ENCODE results near the gene ASCC3.

Gene ASCC3

DNA sequence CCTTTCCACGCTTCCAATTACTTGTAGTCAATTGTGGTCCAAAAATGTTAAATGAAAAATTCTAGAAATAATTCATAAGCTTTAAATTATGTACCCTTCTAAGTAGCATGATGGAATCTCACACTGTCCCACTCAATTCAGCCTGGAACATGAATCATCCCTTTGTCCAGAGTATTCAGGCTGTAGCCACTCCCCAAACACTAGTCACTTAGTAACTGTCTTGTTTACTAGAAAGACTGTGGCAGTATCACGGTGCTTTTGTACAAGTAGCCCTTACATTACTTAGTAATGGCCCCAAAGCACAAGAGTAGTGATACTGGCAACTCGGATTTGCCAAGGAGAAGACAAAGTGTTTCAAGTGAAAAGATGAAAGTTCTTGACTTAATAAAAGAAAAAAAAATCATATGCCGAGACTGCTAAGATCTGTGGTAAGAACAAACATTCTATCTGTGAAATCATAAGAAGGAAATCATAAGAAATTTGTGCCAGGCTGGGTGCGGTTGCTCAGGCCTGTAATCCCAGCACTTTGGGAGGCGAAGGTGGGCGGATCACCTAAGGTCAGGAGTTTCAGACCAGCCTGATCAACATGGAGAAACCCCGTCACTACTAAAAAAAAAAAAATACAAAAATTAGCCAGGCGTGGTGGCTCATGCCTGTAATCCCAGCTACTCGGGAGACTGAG lies 247.9 kb downstream of the ASCC3 start:
- no peak for DNase-seq

- no peak for DNase-seq
Measured at GRCh38 chr6:100630536-100630935, 250.6 kb downstream of the ASCC3 start.

- DNase-seq, result no peak
Measured at GRCh38 chr6:100627911-100628758, 253.0 kb downstream of the ASCC3 start.

- DNase-seq, result no peak
Measured at GRCh38 chr6:100626721-100627120, 254.4 kb downstream of the ASCC3 start.

DNA sequence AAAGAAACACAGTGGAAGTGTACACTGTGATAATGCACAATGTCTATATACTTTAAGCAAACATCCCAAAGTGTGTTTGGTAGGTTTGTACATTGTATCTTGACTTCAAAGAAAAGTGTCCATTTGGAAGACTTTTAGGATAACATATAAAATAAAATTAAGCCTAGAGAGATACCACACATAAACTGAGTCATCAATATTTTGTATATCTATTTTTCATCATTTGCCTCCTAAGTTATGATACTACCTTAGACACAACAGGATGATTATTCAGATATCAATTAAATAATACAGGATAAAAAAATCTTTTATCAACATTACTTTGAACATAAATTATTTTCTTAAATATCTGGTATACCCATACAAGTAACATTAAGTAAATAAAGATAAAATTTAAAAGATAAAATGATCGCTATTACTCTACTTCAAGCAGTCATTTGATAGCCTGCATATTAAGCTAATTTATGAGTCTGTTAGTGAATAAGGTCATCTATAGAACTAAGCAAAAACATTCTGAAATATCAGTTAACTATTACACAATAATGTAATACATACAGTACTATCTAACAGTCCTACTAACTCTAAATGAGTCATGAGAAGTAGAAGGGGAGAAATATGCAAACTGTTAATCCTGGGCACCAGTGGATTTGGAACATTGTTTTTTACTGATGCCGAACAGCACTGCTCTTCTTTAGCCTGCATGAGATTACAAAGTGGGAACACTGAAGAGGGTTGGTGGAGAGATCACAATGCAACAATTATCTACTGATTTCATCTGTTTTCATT lies 258.0 kb downstream of the ASCC3 start:
- DNase-seq, result no peak

DNA sequence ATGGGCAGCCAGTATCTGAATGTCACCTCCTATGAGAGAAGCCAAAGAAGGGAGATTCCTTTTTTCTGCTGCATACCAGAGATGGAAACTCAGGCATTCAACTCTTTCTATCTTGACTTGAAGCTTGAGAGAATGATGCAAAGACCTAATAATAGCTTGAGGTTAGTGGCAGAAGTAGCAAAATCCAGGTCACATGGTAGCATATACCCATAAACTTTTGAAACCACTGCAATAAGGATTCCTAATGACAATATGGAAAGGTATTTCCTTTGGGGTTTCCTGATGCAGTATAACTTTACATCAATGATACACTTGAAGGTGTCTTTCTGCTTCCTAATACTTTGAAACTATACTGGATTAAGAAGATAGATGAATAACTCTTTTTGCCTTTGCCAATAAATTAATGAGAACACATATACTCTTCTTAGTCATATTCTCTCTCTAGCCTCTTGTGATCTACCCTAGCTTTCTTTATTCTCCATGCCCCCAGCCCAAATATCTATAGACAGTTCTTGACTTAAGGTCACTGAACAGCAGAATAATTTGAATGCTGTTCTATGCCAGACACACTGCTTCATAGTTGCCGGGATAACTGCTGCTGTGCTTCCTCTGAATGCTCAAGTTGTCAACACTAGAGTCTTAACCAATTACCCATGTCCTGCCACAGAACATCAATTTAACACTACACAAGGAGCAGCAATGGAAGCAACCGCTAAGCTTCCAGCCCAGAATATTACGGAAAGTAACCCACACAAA lies 260.9 kb downstream of the ASCC3 start:
- DNase-seq, result no peak

- DNase-seq, result no peak
Measured at GRCh38 chr6:100618351-100618671, 262.8 kb downstream of the ASCC3 start.

GRCh38 chr6:100617633-100618350 lies 263.3 kb downstream of the ASCC3 start:
- no peak for DNase-seq

DNA sequence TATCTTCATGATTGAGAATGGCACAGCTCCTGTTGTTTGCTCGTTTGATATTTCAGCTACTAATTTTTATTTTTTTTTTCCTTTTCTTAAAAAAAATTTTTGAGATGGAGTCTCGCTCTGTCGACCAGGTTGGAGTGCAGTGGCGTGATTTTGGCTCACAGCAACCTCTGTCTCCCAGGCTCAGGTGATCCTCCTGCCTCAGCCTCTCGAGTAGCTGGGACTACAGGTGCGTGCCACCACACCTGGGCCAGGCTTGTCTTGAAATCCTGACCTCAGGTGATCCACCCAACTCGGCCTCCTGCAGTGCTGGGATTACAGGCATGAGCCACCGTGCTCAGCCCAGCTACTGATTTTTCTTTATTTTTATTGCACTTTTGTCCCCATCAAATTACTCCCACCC lies 266.2 kb downstream of the ASCC3 start:
- no peak for DNase-seq

- no peak for DNase-seq
Measured at GRCh38 chr6:100614386-100614785, 266.7 kb downstream of the ASCC3 start.

GRCh38 chr6:100613656-100614055 lies 267.5 kb downstream of the ASCC3 start:
- no peak for DNase-seq

DNA sequence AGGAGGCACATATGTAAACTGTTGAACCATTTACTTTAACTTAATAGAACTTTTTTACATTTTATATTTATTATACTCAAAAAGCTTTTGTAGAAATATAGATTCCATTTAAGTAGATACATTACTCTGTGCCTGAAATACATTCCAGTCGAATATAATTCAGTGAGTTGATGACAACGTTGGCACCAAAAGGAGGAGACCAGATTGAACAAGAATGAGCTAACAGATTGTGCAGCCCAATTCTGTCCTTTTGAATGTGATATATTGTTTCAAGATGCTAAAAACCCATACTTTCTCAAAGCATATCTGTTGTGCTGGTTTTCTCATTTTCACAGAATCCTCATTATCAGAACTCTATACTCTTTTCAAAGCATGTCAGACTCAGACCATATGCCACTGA lies 269.0 kb downstream of the ASCC3 start:
- no peak for DNase-seq

DNA sequence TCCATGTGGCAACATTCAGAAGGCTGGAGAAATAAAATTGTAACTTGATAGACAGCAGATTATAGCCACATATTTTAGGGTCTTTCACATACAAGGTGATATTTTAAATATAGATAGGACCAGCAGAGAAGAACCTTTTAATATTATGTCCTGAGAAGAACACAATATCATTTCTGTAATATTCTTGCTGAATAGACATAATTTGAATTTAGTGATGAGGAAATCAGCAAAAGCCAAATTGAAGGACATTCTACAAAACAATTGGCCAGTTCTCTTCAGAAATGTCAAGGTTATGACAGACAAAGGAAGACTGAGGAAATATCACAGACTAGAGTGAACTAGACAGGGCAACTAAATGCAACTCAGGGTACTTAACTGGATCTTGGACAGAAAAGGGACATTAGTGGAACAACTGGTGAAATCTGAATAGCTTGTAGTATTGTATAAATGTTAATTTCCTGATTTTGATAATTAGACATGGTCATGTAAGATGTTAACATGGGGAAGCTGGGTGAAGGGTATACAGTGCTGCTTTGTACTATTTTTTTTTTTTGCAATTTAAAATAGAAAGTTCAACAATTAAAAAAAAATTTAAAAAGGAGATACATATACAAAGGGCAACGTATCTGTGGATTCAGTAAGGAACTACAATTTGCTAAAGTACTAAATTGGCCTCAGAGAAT lies 281.9 kb downstream of the ASCC3 start:
- no peak for DNase-seq

GRCh38 chr6:100595456-100595855 lies 285.7 kb downstream of the ASCC3 start:
- DNase-seq, result no peak

DNA sequence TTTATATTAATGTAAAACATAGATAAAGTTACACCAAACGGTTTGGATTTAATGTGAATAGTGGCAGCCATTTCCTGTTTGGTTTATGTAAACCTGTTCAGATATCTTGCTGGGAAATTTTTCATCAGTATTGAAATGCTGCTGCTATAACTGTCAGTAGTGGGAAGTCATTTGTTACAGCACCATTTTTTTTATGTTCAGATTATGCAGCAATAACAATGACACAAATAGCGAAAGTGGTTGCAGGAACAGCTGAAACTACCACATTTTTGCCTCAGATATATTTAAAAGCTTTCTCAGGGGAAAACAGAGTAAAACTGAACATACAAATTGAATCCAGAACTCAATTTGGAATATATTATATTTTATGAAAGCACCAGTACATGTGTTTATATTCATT lies 287.6 kb downstream of the ASCC3 start:
- DNase-seq, result no peak

- DNase-seq, result no peak
Measured at GRCh38 chr6:100592929-100593328, 288.2 kb downstream of the ASCC3 start.

DNA sequence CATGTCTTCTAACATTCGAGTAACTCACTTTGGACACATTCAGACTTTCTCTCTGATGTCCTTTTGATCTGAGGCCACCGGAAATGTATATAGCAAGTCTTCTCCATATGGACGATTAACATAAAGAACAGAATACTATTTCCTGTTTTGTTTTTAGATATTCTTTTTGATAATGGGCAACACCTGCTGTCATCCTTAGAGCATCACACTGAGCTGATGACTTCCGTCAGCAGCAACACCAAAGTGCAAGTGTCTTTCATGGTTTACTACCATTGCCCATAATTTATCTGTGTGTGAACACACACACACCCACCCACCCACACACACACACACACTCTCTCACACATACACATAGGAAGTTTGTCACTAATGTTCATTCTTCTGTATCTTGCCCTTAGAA lies 303.7 kb downstream of the ASCC3 start:
- no peak for DNase-seq

DNA sequence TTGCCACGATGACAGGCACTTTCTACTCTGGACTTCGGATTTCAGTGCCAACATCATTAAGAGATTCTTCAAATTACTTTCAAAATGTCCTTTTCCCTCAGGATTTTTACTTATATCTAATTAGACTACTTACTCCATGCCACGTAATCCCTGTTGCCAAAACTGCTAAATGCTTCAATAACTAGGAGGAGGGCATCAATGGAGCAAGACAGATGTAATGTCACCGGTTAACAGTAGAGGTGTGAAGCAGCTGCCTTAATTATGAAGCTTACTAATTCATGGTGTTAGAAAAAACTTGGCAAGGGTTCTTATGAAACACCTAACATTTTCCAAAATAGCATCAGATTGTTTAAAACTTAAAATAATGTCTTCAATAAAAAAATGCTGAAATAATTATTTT lies 305.2 kb downstream of the ASCC3 start:
- no peak for DNase-seq

DNA sequence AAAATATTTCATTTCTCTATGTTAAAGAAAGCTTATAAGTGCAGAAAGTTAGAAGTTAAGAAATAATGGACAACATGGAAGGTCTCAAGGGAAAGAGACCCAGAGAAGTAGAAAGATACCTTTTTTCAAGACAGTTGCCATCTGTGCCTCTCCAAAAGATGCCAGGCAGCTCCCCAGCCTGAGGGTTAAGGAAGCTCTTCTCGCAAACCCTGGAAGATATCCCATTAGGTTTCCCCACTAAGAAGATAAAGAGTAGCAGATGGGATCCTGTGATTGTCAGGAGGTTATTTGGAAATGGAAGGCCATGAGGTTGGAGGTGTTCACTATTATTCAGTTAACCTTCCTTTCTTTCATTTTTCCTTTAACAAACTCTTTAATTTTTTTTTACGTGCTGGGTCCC lies 306.3 kb downstream of the ASCC3 start:
- DNase-seq, result no peak

- DNase-seq, result no peak
Measured at GRCh38 chr6:100573166-100573565, 308.0 kb downstream of the ASCC3 start.

- DNase-seq, result no peak
Measured at GRCh38 chr6:100568255-100568654, 312.9 kb downstream of the ASCC3 start.

DNA sequence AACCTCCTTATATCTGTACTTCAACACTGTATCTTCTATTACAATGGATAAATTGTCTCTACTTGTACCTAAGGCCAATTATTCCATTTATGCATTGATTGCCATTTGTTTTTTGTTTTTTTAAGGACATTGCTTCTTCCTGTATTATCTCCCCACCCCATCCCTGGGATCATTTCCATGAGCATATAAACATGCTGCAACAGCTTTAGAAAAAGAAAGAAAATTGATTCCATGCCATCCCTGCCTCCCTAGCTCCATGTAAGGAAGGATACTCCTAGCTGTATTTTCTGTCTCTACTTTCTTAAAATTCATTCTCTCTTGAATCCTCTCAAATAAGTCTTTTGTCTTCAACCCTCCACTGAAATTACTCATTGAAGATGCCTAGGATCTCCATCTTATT lies 314.6 kb downstream of the ASCC3 start:
- DNase-seq, result no peak
